Kasumi-1 (cell line): ENCODE data around the gene DNAJC8.

ENCODE experiments used
- DNase-seq, 2 experiments: peaks; one replicate each; lab custom pipeline; 2025; lab: John Stamatoyannopoulos, UW

The DNAJC8 gene

GRCh38 chr1:28200234-28200873 lies 32.5 kb downstream of the DNAJC8 start:
- no peak for DNase-seq

- DNase-seq, result peak in 1 of 2 experiments; percentile 19
These were observed 33.2 kb downstream of the DNAJC8 start for GRCh38 chr1:28199328-28200233.

GRCh38 chr1:28197682-28198415 lies 35.0 kb downstream of the DNAJC8 start:
- DNase-seq, result no peak

- no peak for DNase-seq
These were observed 36.5 kb downstream of the DNAJC8 start for GRCh38 chr1:28196330-28196729.

GRCh38 chr1:28195780-28196179 lies 37.0 kb downstream of the DNAJC8 start:
- DNase-seq, result no peak

GRCh38 chr1:28194326-28195035 lies 38.3 kb downstream of the DNAJC8 start:
- no peak for DNase-seq

GRCh38 chr1:28193701-28194161 lies 39.1 kb downstream of the DNAJC8 start:
- DNase-seq, result no peak

GRCh38 chr1:28190996-28191645 lies 41.7 kb downstream of the DNAJC8 start:
- no peak for DNase-seq

- DNase-seq, result peak in 1 of 2 experiments; percentile 7
These were observed 42.4 kb downstream of the DNAJC8 start for GRCh38 chr1:28190337-28190979.

GRCh38 chr1:28185071-28185470 lies 47.8 kb downstream of the DNAJC8 start:
- no peak for DNase-seq

GRCh38 chr1:28180306-28181305 lies 52.2 kb downstream of the DNAJC8 start:
- DNase-seq, result peak in 1 of 2 experiments; percentile 22

GRCh38 chr1:28178690-28179485 lies 53.9 kb downstream of the DNAJC8 start:
- DNase-seq, result no peak

- DNase-seq, result peak; percentile 56 to 66
These were observed 56.0 kb downstream of the DNAJC8 start, which contains the start of gene PTAFR for GRCh38 chr1:28176492-28177470. Gene PTAFR (minus strand): TSS chr1:28176690. CDS start chr1:28151021, 25,669 bp downstream.

GRCh38 chr1:28175955-28176485 lies 56.8 kb downstream of the DNAJC8 start:
- DNase-seq, result no peak

- no peak for DNase-seq
These were observed 58.9 kb downstream of the DNAJC8 start for GRCh38 chr1:28173980-28174297.

GRCh38 chr1:28173151-28173979 lies 59.5 kb downstream of the DNAJC8 start:
- no peak for DNase-seq
